Measurements from ENCODE around the gene ACOT2.
"Not testable (repeated sequence)": the region's sequence is repeated elsewhere in the genome, so short reads cannot be mapped to it uniquely, and the experiment has no call there.

ACOT2 gene

GRCh38 chr14:73588695-73589094, 19.7 kb downstream of the ACOT2 start:
- no peak overlapping the region for H3K14ac ChIP-seq (ENCODE audit: low read length)
- WGBS (ENCODE audit: extremely low coverage, insufficient coverage, insufficient read length): no CpG with 5 or more reads among the region's 1 CpG
- no peak overlapping the region for H2AK5ac ChIP-seq (ENCODE audit: low read length)
- no peak overlapping the region for H2BK5ac ChIP-seq (ENCODE audit: low read depth, low read length, poor library complexity)
- H2AFZ ChIP-seq (ENCODE audit: insufficient read depth, low read length, poor library complexity): no peak overlapping the region
- H3K36me3 ChIP-seq (ENCODE audit: control insufficient read depth in 1 of 2, insufficient read depth in 2 of 2, low read length in 2 of 2): no peaks in the 10 kb centered on the region
- H3K23ac ChIP-seq (ENCODE audit: low read length): no peak overlapping the region
- no peak overlapping the region for H2BK120ac ChIP-seq (ENCODE audit: insufficient read depth, low read length, poor library complexity)
- no peak overlapping the region for H3K4ac ChIP-seq (ENCODE audit: low read depth, low read length)
- H3K4me1 ChIP-seq (ENCODE audit: control insufficient read depth in 1 of 2, insufficient read depth in 2 of 2, low read length in 2 of 2): peaks cover 0 to 3% of the 10 kb centered on the region in 2 experiments
- H3K79me1 ChIP-seq (ENCODE audit: low read length): peaks cover 4% of the 10 kb centered on the region
- no peak overlapping the region for H4K12ac ChIP-seq (ENCODE audit: low read depth, low read length)
- H4K91ac ChIP-seq (ENCODE audit: low read depth, low read length): no peak overlapping the region
- H3K4me3 ChIP-seq (ENCODE audit: low read depth, low read length): no peak overlapping the region
- no peak overlapping the region for H3K18ac ChIP-seq (ENCODE audit: low read length)
- no peak overlapping the region for H4K8ac ChIP-seq (ENCODE audit: low read depth, low read length)
- no peak overlapping the region for H3K27ac ChIP-seq (ENCODE audit: low read depth, low read length)
- H3K27me3 ChIP-seq (ENCODE audit: insufficient read depth, low read length): no peaks in the 10 kb centered on the region
- no peak overlapping the region for H3K4me2 ChIP-seq (ENCODE audit: low read length)
- H2BK12ac ChIP-seq (ENCODE audit: low read length): no peak overlapping the region
- H3K9ac ChIP-seq (ENCODE audit: low read length): no peak overlapping the region
- peaks cover 2% of the 10 kb centered on the region for H3K79me2 ChIP-seq (ENCODE audit: control insufficient read depth, insufficient read depth, low read length, poor library complexity)
- no peak for DNase-seq
- no peaks in the 10 kb centered on the region for H3K9me3 ChIP-seq (ENCODE audit: insufficient read depth, low read depth, low read length)

GRCh38 chr14:73589116-73589515, 20.1 kb downstream of the ACOT2 start:
- H3K4ac ChIP-seq (ENCODE audit: low read depth, low read length): no peak overlapping the region
- H2AK5ac ChIP-seq (ENCODE audit: low read length): no peak overlapping the region
- H3K4me2 ChIP-seq (ENCODE audit: low read length): no peak overlapping the region
- no peak overlapping the region for H2BK120ac ChIP-seq (ENCODE audit: insufficient read depth, low read length, poor library complexity)
- no peak overlapping the region for H2BK5ac ChIP-seq (ENCODE audit: low read depth, low read length, poor library complexity)
- H3K14ac ChIP-seq (ENCODE audit: low read length): no peak overlapping the region
- H3K79me1 ChIP-seq (ENCODE audit: low read length): peaks cover 4% of the 10 kb centered on the region
- no peak overlapping the region for H4K12ac ChIP-seq (ENCODE audit: low read depth, low read length)
- H2AFZ ChIP-seq (ENCODE audit: insufficient read depth, low read length, poor library complexity): no peak overlapping the region
- no peak overlapping the region for H3K9ac ChIP-seq (ENCODE audit: low read length)
- H4K91ac ChIP-seq (ENCODE audit: low read depth, low read length): no peak overlapping the region
- no peak overlapping the region for H3K18ac ChIP-seq (ENCODE audit: low read length)
- DNase-seq: no peak
- no CpG with 5 or more reads among the region's 4 CpGs for WGBS (ENCODE audit: extremely low coverage, insufficient coverage, insufficient read length)
- H3K23ac ChIP-seq (ENCODE audit: low read length): no peak overlapping the region
- no peak overlapping the region for H3K27ac ChIP-seq (ENCODE audit: low read depth, low read length)
- peaks cover 2% of the 10 kb centered on the region for H3K79me2 ChIP-seq (ENCODE audit: control insufficient read depth, insufficient read depth, low read length, poor library complexity)
- no peaks in the 10 kb centered on the region for H3K27me3 ChIP-seq (ENCODE audit: insufficient read depth, low read length)
- no peak overlapping the region for H3K4me3 ChIP-seq (ENCODE audit: low read depth, low read length)
- H3K4me1 ChIP-seq (ENCODE audit: control insufficient read depth in 1 of 2, insufficient read depth in 2 of 2, low read length in 2 of 2): peaks cover 0 to 3% of the 10 kb centered on the region in 2 experiments
- H4K8ac ChIP-seq (ENCODE audit: low read depth, low read length): no peak overlapping the region
- H3K36me3 ChIP-seq (ENCODE audit: control insufficient read depth in 1 of 2, insufficient read depth in 2 of 2, low read length in 2 of 2): no peaks in the 10 kb centered on the region
- H3K9me3 ChIP-seq (ENCODE audit: insufficient read depth, low read depth, low read length): no peaks in the 10 kb centered on the region
- H2BK12ac ChIP-seq (ENCODE audit: low read length): no peak overlapping the region

DNA sequence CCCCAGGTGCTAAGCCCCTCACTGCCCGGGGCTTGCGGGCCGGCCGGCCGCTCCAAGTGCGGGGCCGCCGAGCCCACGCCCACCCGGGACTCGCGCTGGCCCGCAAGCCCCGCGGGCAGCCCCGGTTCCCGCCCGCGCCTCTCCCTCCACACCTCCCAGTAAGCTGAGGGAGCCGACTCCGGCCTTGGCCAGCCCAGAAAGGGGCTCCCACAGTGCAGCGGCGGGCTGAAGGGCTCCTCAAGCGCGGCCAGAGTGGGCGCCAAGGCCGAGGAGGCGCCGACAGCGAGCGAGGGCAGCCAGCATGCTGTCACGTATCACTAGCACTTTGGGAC, 21.6 kb downstream of the ACOT2 start:
- H3K18ac ChIP-seq (ENCODE audit: low read length); H3K79me2 ChIP-seq (ENCODE audit: control insufficient read depth, insufficient read depth, low read length, poor library complexity); H3K4ac ChIP-seq (ENCODE audit: low read depth, low read length); H2AFZ ChIP-seq (ENCODE audit: insufficient read depth, low read length, poor library complexity); H3K9ac ChIP-seq (ENCODE audit: low read length); DNase-seq; H3K4me3 ChIP-seq (ENCODE audit: low read depth, low read length); H3K14ac ChIP-seq (ENCODE audit: low read length); H2AK5ac ChIP-seq (ENCODE audit: low read length); H3K27ac ChIP-seq (ENCODE audit: low read depth, low read length); H2BK12ac ChIP-seq (ENCODE audit: low read length); H4K12ac ChIP-seq (ENCODE audit: low read depth, low read length); H3K36me3 ChIP-seq (ENCODE audit: control insufficient read depth in 1 of 2, insufficient read depth in 2 of 2, low read length in 2 of 2); H3K79me1 ChIP-seq (ENCODE audit: low read length); H3K4me1 ChIP-seq (ENCODE audit: control insufficient read depth in 1 of 2, insufficient read depth in 2 of 2, low read length in 2 of 2); H2BK120ac ChIP-seq (ENCODE audit: insufficient read depth, low read length, poor library complexity); H2BK5ac ChIP-seq (ENCODE audit: low read depth, low read length, poor library complexity); H3K27me3 ChIP-seq (ENCODE audit: insufficient read depth, low read length); H3K23ac ChIP-seq (ENCODE audit: low read length); H4K91ac ChIP-seq (ENCODE audit: low read depth, low read length); H3K4me2 ChIP-seq (ENCODE audit: low read length); H3K9me3 ChIP-seq (ENCODE audit: insufficient read depth, low read depth, low read length); H4K8ac ChIP-seq (ENCODE audit: low read depth, low read length): not testable (repeated sequence)
- WGBS (ENCODE audit: extremely low coverage, insufficient coverage, insufficient read length): no CpG with 5 or more reads among the region's 32 CpGs

GRCh38 chr14:73591690-73592449, 22.9 kb downstream of the ACOT2 start, which contains the start of gene ACOT4:
Gene ACOT4 (plus strand): TSS chr14:73591873. CDS start chr14:73591960, 87 bp downstream.
- Histone ChIP-seq H3K36me3 (ENCODE audit: control insufficient read depth in 1 of 2, insufficient read depth in 2 of 2, low read length in 2 of 2) (no peaks in the 10 kb centered on the region), H2AFZ (ENCODE audit: insufficient read depth, low read length, poor library complexity) (peak within 1 kb of the TSS; percentile 26)
- WGBS (ENCODE audit: extremely low coverage, insufficient coverage, insufficient read length): no CpG with 5 or more reads among the region's 89 CpGs

More at GRCh38 chr14:73591690-73592449, 22.9 kb downstream of the ACOT2 start, which contains the start of gene ACOT4:
- Histone ChIP-seq H3K4ac (ENCODE audit: low read depth, low read length) (no peak within 1 kb of the TSS), H3K79me1 (ENCODE audit: low read length) (peaks cover 4% of the 10 kb centered on the region), H3K14ac (ENCODE audit: low read length) (peak within 1 kb of the TSS; percentile 0), H2BK5ac (ENCODE audit: low read depth, low read length, poor library complexity) (no peak within 1 kb of the TSS), H3K27me3 (ENCODE audit: insufficient read depth, low read length) (no peaks in the 10 kb centered on the region), H3K9ac (ENCODE audit: low read length) (peak within 1 kb of the TSS; percentile 57), H3K4me2 (ENCODE audit: low read length) (peak within 1 kb of the TSS; percentile 75), H3K79me2 (ENCODE audit: control insufficient read depth, insufficient read depth, low read length, poor library complexity) (peaks cover 2% of the 10 kb centered on the region), H2BK120ac (ENCODE audit: insufficient read depth, low read length, poor library complexity) (peak within 1 kb of the TSS; percentile 4), H3K9me3 (ENCODE audit: insufficient read depth, low read depth, low read length) (no peaks in the 10 kb centered on the region), H3K4me1 (ENCODE audit: control insufficient read depth in 1 of 2, insufficient read depth in 2 of 2, low read length in 2 of 2) (peaks cover 0 to 3% of the 10 kb centered on the region in 2 experiments), H4K91ac (ENCODE audit: low read depth, low read length) (peak within 1 kb of the TSS; percentile 22), H3K23ac (ENCODE audit: low read length) (no peak within 1 kb of the TSS), H4K8ac (ENCODE audit: low read depth, low read length) (peak within 1 kb of the TSS; percentile 64), H2AK5ac (ENCODE audit: low read length) (no peak within 1 kb of the TSS), H4K12ac (ENCODE audit: low read depth, low read length) (peak within 1 kb of the TSS; percentile 22), H2BK12ac (ENCODE audit: low read length) (no peak within 1 kb of the TSS), H3K4me3 (ENCODE audit: low read depth, low read length) (peak within 1 kb of the TSS; percentile 59), H3K18ac (ENCODE audit: low read length) (no peak within 1 kb of the TSS), H3K27ac (ENCODE audit: low read depth, low read length) (no peak within 1 kb of the TSS)
- peak; percentile 42 to 73 for DNase-seq
